Thyroid gland (tissue), 4 donors: ENCODE measurements around the gene EIF4H.

ENCODE experiments used
- POLR2A ChIP-seq, 2 donors: fragments of 450-650 bp; IDR thresholded peaks; one replicate each; pipeline ENCODE4 v1.6.1; 2017; ENCODE audit warnings: antibody characterized with exemption in 2 of 2, mild to moderate bottlenecking in 2 of 2, moderate library complexity in 1 of 2
- TF ChIP-seq, protein P1 (sequence below), 6 experiments: fragments of 200-600 bp in 3 of 6; fragments of 450-650 bp in 3 of 6; sonication (generic) in 3 of 6; IDR thresholded peaks; one replicate each; pipeline ENCODE4 v1.5.1; 2016 to 2019; ENCODE audit warnings: antibody characterized with exemption in 6 of 6, mild to moderate bottlenecking in 2 of 6, inconsistent platforms in 1 of 6, moderate library complexity in 1 of 6

DNA sequence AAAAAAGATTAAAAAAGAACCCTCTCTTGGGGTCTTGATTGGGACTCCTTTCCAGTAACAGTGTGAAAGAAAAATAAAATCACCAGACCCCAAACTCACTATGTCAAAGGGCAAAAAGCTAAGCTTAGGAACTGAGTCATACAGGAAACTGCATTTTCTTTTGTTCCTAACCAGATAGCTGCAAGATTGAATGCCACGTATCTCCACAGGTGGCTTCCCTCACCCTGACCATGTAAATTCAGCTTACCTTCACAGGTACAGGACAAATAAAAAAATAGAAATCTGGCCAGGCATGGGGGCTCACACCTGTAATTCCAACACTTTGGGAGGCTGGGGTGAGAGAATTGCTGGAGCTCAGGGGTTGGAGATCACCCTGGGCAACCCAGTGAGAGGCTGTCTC lies 32.5 kb upstream of the EIF4H start:
- no peak for TF ChIP-seq POLR2A (IDR thresholded peaks at IDR 0.05)
- TF ChIP-seq, protein P1, sequence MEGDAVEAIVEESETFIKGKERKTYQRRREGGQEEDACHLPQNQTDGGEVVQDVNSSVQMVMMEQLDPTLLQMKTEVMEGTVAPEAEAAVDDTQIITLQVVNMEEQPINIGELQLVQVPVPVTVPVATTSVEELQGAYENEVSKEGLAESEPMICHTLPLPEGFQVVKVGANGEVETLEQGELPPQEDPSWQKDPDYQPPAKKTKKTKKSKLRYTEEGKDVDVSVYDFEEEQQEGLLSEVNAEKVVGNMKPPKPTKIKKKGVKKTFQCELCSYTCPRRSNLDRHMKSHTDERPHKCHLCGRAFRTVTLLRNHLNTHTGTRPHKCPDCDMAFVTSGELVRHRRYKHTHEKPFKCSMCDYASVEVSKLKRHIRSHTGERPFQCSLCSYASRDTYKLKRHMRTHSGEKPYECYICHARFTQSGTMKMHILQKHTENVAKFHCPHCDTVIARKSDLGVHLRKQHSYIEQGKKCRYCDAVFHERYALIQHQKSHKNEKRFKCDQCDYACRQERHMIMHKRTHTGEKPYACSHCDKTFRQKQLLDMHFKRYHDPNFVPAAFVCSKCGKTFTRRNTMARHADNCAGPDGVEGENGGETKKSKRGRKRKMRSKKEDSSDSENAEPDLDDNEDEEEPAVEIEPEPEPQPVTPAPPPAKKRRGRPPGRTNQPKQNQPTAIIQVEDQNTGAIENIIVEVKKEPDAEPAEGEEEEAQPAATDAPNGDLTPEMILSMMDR (IDR thresholded peaks at IDR 0.05): no peak
